Skeletal muscle tissue (tissue), 4 donors: ENCODE data around the gene EHMT1. TPM values are rescaled to one million over a fixed set of nuclear protein-coding genes. Genes with fewer than 3 reads are reported as not detected.
"Not testable (repeated sequence)": the region's sequence is repeated elsewhere in the genome, so short reads cannot be mapped to it uniquely, and the experiment has no call there.

Experiments used
- H3K27ac ChIP-seq: one replicate; pipeline ENCODE4 v1.7.0; 2013; ENCODE audit warnings: mild to moderate bottlenecking, low read depth, low read length, inconsistent platforms
- H3K27me3 ChIP-seq, 3 donors: one replicate each; pipeline ENCODE4 v1.7.0; 2013; ENCODE audit warnings: low read length in 3 of 3; ENCODE audit not compliant: control insufficient read depth in 3 of 3, insufficient read depth in 3 of 3
- H3K36me3 ChIP-seq, 3 donors: one replicate each; pipeline ENCODE4 v1.7.0; 2013; ENCODE audit warnings: low read length in 3 of 3; ENCODE audit not compliant: control insufficient read depth in 3 of 3, insufficient read depth in 3 of 3
- H3K4me1 ChIP-seq, 3 donors: one replicate each; pipeline ENCODE4 v1.7.0; 2013; ENCODE audit warnings: low read length in 3 of 3, mild to moderate bottlenecking in 3 of 3; ENCODE audit not compliant: control insufficient read depth in 3 of 3, insufficient read depth in 3 of 3
- H3K4me3 ChIP-seq, 3 donors: one replicate each; pipeline ENCODE4 v1.7.0; 2013; ENCODE audit warnings: low read length in 3 of 3
- H3K9ac ChIP-seq, 3 donors: one replicate each; pipeline ENCODE4 v1.7.0; 2013; ENCODE audit warnings: low read length in 3 of 3, mild to moderate bottlenecking in 3 of 3, moderate library complexity in 2 of 3, low read depth in 1 of 3
- H3K9me3 ChIP-seq, 3 donors: one replicate each; pipeline ENCODE4 v1.7.0; 2013; ENCODE audit warnings: low read length in 3 of 3; ENCODE audit not compliant: control insufficient read depth in 3 of 3
- total RNA-seq: library from RNA; depleted of rRNA; stranded (reverse); fragments of >200 nt; gene quantifications from one replicate; pipeline ENCODE4 v1.2.3, GENCODE V29; 2014
- donor health status: Osteomylitis.

EHMT1 gene
- total RNA-seq, 1 donor from 2014 or later, result 43.3 TPM

- Histone ChIP-seq H3K9ac (no peak overlapping the region), H3K27me3 (no peaks in the 10 kb centered on the region), H3K4me3 (no peak overlapping the region), H3K9me3 (no peaks in the 10 kb centered on the region), H3K36me3 (no peaks in the 10 kb centered on the region), H3K4me1 (peaks cover 10 to 24% (median 17%) of the 10 kb centered on the region in 3 donors), H3K27ac (no peak overlapping the region)
These were observed 7.7 kb downstream of the EHMT1 start for GRCh38 chr9:137626464-137626863.

GRCh38 chr9:137627406-137627805, 8.6 kb downstream of the EHMT1 start:
- not testable (repeated sequence) for H3K36me3 ChIP-seq, H3K27ac ChIP-seq, H3K9me3 ChIP-seq, H3K27me3 ChIP-seq, H3K4me3 ChIP-seq, H3K9ac ChIP-seq
- H3K4me1 ChIP-seq, result peaks cover 14 to 24% (median 17%) of the 10 kb centered on the region in 3 donors

DNA sequence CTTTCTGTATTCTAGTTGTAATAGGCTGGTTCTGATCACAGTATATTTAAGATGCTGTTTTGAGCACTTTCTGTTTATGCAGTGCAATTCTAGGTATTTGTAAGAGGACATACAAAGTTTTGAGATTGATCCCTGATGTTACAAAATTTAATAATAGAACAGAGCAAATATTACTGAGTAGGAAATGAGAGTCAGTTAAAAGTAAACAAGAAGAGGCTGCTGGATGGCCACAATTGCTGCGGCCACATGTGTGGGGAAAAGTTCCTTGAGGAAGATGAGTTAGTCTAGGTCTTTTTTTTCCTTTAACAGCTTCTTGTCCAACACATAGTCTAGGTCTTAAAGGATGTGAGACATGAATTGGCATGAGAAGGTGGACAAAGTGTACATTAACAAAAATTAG, 11.3 kb downstream of the EHMT1 start:
- H3K4me3 ChIP-seq, result no peak overlapping the region
- no peaks in the 10 kb centered on the region for H3K9me3 ChIP-seq
- no peaks in the 10 kb centered on the region for H3K36me3 ChIP-seq
- H3K27ac ChIP-seq, result no peak overlapping the region
- H3K27me3 ChIP-seq, result no peaks in the 10 kb centered on the region
- no peak overlapping the region for H3K9ac ChIP-seq
- H3K4me1 ChIP-seq, result peaks cover 20 to 28% (median 23%) of the 10 kb centered on the region in 3 donors

DNA sequence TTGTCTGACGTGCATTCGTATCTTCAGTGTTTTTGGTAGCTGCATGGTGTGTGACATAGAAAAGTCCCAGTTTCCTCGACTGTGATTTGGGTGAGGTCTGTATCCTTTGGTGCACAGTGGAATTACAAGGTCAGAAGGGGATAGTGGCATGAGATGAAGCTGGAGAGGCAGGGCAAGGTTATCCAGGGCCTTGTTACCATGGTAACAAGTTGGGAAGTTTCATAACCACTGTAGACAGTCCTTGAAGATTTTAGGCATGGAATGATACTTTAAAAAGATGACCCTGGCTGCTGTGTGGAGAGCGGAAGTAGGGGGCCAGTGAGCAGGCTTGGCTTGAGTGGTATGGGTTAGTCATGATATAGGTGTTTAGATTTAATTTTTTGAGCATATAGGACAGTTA, 11.9 kb downstream of the EHMT1 start:
- Histone ChIP-seq H3K4me3 (no peak overlapping the region), H3K9me3 (no peaks in the 10 kb centered on the region), H3K27ac (no peak overlapping the region), H3K9ac (no peak overlapping the region), H3K27me3 (no peaks in the 10 kb centered on the region), H3K4me1 (peaks cover 20 to 28% (median 23%) of the 10 kb centered on the region in 3 donors), H3K36me3 (no peaks in the 10 kb centered on the region)

GRCh38 chr9:137631345-137632229, 12.8 kb downstream of the EHMT1 start:
- H3K4me1 ChIP-seq, result peaks cover 20 to 28% (median 23%) of the 10 kb centered on the region in 3 donors

DNA sequence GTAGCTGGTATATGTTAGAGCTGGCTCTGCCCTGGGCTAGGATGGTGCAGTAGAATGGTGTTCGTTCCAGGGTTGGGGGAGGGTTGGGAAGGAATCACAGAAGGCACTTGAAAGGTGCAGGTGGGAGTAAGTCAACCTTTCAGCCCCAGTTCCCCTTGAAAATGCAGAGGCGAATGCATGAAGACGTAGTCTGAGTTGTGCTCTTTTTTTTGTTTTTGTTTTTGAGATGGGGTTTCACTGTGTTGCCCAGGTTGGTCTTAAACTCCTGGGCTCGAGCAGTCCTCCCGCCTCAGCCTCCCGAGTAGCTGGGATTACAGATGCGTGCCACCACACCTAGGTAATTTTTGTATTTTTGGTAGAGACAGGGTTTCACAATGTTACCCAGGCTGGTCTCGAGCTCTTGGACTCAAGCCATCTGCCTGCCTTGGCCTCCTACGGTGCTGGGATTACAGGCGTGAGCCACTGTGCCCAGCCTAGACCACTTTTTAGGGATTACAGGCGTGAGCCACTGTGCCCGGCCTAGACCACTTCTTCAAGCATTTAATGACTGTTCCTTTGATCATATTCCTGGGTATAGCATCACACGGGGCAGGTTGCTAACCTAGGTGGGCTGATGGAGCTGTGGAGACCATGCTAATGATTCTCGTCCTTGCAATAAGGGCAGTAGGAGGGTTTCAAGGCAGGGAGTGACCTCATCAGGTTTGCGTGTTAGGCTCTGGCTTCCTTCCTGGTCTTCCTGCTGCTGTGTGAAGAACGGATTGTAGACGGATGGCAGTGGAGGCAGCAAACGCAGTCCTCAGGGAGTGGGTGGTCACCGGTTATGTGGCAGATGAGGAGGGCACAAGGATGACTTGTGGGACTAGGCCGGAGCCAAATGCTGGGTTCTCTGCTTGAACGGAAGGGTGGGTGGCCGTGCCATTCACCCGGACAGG, 13.7 kb downstream of the EHMT1 start:
- Histone ChIP-seq H3K4me1 (peaks cover 20 to 28% (median 23%) of the 10 kb centered on the region in 3 donors), H3K9ac (peak overlapping the region in 1 of 3 donors; percentile 3), H3K4me3 (no peak overlapping the region), H3K27ac (no peak overlapping the region), H3K36me3 (no peaks in the 10 kb centered on the region), H3K9me3 (no peaks in the 10 kb centered on the region), H3K27me3 (no peaks in the 10 kb centered on the region)

More at GRCh38 chr9:137631345-137632229, 12.8 kb downstream of the EHMT1 start:
- H3K27me3 ChIP-seq, result no peaks in the 10 kb centered on the region
- H3K9me3 ChIP-seq, result no peaks in the 10 kb centered on the region
- H3K9ac ChIP-seq, result no peak overlapping the region
- no peak overlapping the region for H3K27ac ChIP-seq
- no peaks in the 10 kb centered on the region for H3K36me3 ChIP-seq
- H3K4me3 ChIP-seq, result no peak overlapping the region

DNA sequence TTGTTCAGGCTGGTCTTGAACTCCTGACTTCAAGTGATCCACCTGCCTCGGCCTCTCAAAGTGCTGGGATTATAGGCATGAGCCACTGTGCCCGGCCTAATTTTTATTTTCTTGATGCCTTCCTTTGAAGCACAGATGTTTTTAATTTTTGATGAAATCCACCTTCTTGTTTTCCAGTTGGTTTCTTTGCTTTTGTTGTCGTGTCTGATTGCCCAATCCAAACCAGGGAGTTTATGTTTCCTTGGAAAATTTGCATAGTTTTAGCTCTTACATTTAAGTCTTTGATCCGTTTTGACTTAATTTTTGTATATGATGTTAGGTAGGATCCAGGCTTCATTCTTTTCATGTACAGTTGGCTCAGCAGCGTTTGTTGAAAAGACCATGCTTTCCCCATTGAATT, 15.2 kb downstream of the EHMT1 start:
- Histone ChIP-seq H3K4me3 (no peak overlapping the region), H3K27me3 (no peaks in the 10 kb centered on the region), H3K9ac (no peak overlapping the region), H3K9me3 (no peaks in the 10 kb centered on the region), H3K27ac (no peak overlapping the region), H3K4me1 (peaks cover 16 to 26% (median 16%) of the 10 kb centered on the region in 3 donors), H3K36me3 (peaks cover 0 to 3% (median 2%) of the 10 kb centered on the region in 3 donors)

- H3K4me3 ChIP-seq, result no peak overlapping the region
- H3K27ac ChIP-seq, result no peak overlapping the region
These were observed 19.9 kb downstream of the EHMT1 start for GRCh38 chr9:137638680-137639079.

GRCh38 chr9:137639303-137640051, 20.7 kb downstream of the EHMT1 start:
- Histone ChIP-seq H3K9me3 (no peaks in the 10 kb centered on the region), H3K9ac (no peak overlapping the region), H3K27ac (no peak overlapping the region), H3K4me1 (peaks cover 0 to 8% (median 0%) of the 10 kb centered on the region in 3 donors), H3K36me3 (peaks cover 5 to 8% (median 8%) of the 10 kb centered on the region in 3 donors), H3K4me3 (no peak overlapping the region), H3K27me3 (no peaks in the 10 kb centered on the region)

More at GRCh38 chr9:137638680-137639079, 19.9 kb downstream of the EHMT1 start:
- no peak overlapping the region for H3K9ac ChIP-seq
- no peaks in the 10 kb centered on the region for H3K27me3 ChIP-seq
- no peaks in the 10 kb centered on the region for H3K9me3 ChIP-seq
- H3K36me3 ChIP-seq, result peaks cover 2 to 5% (median 4%) of the 10 kb centered on the region in 3 donors
- H3K4me1 ChIP-seq, result peaks cover 0 to 8% (median 0%) of the 10 kb centered on the region in 3 donors
